ENCODE results near the gene MALRD1.

DNA sequence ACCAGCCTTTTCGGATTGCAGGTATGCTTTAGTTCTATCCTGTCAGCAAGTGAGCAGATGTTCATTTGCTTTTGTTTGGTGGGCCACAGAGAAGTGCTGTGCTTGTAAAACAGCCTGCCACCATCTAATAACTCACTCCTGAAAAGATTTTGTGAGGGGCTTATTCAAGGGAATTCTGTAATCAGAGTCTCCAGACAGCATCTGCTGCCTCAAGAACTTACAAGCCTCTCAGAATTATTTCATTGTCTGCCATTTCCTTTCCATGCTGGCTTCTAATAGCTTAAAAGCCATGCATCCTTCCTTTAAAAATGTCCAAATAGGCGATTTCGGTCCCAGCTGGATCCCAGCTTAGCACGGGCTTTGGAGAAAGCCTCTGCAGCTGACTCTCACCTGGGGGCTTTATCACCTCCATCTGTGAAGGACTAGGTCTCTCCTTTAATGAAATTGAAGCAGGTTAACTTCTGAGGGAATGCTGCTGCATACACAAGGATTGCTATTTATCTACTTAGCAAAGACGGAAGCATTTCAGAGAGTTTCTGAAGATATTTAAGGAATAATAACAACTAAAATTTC lies 48.0 kb downstream of the MALRD1 start:
- TF ChIP-seq, protein P1, sequence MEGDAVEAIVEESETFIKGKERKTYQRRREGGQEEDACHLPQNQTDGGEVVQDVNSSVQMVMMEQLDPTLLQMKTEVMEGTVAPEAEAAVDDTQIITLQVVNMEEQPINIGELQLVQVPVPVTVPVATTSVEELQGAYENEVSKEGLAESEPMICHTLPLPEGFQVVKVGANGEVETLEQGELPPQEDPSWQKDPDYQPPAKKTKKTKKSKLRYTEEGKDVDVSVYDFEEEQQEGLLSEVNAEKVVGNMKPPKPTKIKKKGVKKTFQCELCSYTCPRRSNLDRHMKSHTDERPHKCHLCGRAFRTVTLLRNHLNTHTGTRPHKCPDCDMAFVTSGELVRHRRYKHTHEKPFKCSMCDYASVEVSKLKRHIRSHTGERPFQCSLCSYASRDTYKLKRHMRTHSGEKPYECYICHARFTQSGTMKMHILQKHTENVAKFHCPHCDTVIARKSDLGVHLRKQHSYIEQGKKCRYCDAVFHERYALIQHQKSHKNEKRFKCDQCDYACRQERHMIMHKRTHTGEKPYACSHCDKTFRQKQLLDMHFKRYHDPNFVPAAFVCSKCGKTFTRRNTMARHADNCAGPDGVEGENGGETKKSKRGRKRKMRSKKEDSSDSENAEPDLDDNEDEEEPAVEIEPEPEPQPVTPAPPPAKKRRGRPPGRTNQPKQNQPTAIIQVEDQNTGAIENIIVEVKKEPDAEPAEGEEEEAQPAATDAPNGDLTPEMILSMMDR (IDR thresholded peaks at IDR 0.05; ENCODE audit: low read depth, low read length): no peak
- TF ChIP-seq EZH2phosphoT487 (IDR thresholded peaks at IDR 0.05; ENCODE audit: low read depth): no peak

Measured in OCI-LY3 (cell line).